Peyer's patch (tissue), 4 donors: Measurements from ENCODE around the gene SPECC1L.

Experiments
- CTCF ChIP-seq, 6 experiments: fragments of 450-650 bp in 4 of 6; fragments of 200-600 bp in 2 of 6; sonication (generic) in 1 of 6; IDR thresholded peaks; one replicate each; pipeline ENCODE4 v1.5.1; 2017 to 2019; ENCODE audit warnings: antibody characterized with exemption in 6 of 6, mild to moderate bottlenecking in 3 of 6, moderate library complexity in 1 of 6
- POLR2A ChIP-seq, 2 donors: fragments of 450-650 bp; IDR thresholded peaks; one replicate each; pipeline ENCODE4 v1.5.1; 2017; ENCODE audit warnings: antibody characterized with exemption in 2 of 2, mild to moderate bottlenecking in 2 of 2, moderate library complexity in 2 of 2

DNA sequence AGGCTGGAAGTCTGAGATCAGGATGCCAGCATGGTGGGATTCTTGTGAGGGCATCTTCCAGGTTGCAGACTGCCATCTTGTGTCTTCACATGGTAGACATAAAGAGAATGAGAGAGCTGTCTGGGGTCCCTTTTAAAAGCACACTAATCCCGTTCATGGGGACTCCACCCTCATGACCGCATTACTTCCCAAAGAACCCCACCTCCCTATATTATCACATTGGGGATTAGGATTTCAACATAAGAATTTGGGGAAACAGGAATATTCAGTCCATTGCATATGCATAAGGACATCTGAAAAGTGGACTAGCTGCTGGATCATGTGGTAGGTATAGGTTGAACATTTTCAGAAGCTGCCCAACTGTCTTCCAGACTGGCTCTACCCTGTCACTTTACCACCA is 123.6 kb downstream of the SPECC1L start:
- no peak for TF ChIP-seq CTCF (IDR thresholded peaks at IDR 0.05)
- no peak for TF ChIP-seq POLR2A (IDR thresholded peaks at IDR 0.05)
